ENCODE measurements around the gene PCSK5.

GRCh38 chr9:76377791-76378190 is 487.3 kb downstream of the PCSK5 start:
- no peak for TF ChIP-seq CTCF (IDR thresholded peaks at IDR 0.05)
- no peak for TF ChIP-seq POLR2A (IDR thresholded peaks at IDR 0.05)

All from right lobe of liver (tissue), 4 donors.